ENCODE results near the gene RASA2.
"Not testable (repeated sequence)": the region's sequence is repeated elsewhere in the genome, so short reads cannot be mapped to it uniquely, and the experiment has no call there.

Gene RASA2

DNA sequence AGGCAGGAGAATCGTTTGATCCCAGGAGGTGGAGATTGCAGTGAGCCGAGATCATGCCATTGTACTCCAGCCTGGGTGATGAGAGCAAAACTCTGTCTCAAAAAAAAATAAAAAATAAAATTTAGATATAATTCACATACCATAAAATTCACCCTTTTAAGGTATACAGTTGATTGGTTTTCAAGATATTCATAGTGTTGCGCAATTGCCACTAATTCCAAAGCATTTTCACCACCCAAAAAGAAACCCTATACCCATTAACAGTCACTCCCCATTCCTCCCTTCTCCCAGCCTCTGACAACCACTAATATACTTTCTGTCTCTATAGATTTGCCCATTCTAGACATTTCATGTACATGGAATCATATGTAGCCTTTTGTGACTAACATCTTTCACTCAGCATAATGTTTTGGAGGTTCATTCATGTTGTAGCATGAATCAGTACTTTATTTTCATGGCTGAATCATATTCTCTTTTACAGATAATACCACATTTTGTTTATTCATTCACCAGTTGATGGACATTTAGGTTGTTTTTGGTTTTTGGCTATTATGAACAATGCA, 116.7 kb downstream of the RASA2 start:
- no peak for DNase-seq

DNA sequence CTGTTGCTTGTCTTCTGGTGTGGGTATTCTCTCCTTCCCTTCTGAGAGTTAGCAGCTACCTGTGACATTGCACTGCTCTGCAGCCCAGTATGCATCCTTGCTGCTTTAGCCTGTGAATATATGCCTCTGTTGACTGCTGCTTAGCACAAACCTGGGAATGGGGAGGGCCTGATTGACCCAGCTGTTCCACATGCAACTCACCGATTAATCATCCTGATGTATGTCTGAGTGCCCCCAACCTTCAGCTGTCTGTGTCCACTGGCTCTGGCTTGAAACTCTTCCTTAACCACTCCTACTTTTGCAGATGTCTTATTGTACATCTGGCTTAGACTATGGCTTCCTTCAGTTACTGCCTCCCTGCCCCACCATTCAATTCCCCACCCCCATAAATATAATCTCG, 119.1 kb downstream of the RASA2 start:
- DNase-seq: no peak

DNA sequence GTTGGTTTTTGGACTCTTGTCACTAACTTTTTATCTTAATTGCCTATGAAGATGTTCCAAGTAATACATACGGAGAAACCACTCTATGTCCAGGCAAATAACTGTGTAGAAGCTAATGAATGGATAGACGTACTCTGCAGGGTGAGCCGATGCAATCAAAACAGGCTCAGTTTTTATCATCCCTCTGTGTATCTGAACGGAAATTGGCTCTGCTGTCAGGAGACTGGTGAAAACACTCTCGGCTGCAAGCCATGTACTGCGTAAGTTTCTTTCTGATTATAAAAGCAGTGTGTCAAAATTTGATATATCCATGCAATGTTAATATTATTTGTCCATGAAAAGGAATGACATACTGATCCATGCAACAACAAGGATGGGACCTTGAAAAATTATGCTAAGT, 121.6 kb downstream of the RASA2 start:
- no peak for DNase-seq

DNA sequence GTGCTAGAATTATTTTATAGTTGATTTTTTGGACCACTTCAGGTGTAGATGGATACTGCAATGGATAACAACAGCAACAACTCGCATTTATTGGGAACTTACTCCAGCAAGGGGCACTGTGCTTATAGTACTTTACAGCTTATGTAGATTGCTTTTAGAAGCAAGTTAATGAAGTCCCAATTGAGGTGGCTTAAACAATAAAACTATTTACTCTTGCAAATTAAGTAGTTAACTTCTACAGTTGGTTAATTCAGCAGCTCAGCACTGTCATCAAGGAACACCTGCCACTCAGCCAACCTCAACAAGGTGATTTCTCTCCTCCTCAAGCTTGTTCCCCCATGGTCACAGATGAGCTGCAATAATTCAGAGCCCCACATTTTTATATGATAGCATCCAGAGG, 124.1 kb downstream of the RASA2 start:
- DNase-seq: no peak

DNA sequence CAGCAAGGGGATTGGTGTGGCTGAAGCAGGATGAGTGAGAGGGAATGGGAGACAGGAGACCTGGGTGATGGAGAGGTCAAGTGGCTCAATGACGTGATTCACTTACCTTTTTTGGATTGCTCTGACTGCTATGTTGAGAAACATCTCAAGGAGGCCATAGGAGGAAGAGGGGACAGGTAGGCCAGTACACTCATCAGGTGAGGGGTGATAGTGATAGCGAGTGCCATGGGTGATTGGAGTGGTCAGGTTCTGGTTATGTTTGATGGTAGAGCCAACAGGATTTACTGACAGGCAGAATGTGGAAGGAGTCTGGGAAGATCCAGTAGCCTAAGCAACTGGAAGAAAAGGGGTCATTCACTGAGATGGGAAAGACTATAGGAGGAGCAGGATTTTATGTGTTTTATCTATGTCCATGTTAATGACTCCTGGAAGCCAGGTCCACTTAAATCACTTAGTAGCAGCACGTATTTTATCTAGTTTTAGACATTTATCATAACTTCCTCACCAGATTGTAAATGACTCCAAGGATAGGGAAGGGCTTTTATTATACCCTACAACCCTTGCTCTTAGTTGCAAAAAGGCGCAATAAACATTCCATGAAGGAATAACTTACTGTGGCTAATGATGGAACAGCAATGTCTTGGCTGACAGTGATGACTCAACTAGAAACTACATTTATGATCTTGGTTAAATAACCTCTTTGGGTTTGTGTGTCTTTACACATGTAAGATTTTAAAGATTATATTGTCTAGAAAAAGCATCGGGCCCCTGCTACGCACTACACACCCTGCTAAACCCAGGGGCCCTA, 131.5 kb downstream of the RASA2 start:
- no peak for DNase-seq

DNA sequence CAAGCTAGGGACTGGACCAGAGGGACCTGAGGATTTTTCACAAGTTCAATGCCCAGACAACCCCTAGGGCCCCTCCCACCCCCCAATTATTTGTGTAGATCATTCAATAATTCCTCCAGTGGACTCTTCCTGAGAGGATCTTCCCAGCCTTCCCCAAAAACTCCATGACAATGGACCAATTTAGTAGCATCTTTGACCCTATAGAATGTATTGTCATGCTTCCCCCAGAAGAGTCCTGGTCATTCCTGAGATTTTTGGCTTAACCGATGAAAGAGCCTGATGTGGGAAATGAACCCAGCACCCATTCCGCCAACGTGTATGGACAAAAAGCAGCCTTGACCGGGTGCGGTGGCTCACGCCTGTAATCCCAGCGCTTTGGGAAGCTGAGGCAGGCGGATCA, 132.1 kb downstream of the RASA2 start:
- no peak for DNase-seq

DNA sequence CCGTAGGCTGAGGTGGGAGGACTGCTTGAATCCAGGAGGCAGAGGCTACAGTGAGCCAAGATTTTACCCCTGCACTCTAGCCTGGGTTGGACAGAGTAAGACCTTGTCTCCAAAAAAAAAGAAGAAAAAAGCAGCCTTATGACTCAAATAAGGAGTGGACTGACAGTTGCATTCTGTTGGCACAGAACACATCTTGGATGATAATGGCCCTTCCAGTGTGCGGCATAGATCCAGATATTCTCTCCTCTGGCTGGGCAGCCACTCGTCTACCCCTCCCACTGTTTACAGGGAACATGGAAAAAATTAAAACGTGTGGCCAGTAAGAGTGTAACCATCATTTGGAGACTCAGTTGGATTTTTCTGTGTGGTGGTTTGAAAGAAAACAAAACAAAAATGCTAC, 132.6 kb downstream of the RASA2 start:
- DNase-seq: no peak

DNA sequence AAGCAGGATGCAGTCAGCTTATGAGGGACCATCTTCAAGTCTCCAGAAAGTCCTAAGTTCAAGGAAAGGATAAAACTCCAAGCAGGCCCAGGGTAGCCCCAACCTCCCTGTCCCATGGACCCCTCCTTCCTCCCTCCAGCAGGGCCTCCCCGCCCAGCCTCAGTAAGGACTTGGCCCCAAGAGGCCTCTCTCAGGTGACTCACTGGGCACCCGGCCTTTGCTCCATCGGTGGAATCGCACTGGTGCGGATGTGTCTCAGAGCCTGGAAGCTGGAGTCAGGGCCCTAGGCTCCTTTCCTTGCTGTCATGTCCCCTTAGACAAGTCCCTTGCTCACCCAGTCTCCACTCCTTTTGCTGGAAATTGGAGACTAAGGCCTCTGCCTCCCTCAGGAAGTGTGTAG, 136.9 kb downstream of the RASA2 start:
- no peak for DNase-seq

DNA sequence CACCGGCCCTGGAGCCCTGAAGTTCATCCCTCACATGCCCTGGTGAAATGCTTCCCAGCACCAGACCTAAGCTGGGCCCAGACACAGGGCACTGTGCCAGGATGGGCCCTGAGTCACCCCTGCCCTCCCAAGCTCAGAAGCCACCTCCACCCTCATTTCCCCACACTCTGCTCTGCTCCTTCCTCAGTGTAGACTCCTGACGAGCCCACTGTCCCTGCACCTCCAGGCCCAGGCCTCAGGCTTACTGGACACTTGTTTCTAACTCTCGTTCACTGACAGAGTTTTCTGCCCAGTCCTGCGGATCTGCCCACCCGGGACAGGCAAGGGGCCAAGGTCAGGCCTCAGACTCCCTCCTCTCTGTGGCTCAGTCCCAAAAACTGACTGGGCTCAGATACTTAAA, 138.7 kb downstream of the RASA2 start:
- no peak for DNase-seq

DNA sequence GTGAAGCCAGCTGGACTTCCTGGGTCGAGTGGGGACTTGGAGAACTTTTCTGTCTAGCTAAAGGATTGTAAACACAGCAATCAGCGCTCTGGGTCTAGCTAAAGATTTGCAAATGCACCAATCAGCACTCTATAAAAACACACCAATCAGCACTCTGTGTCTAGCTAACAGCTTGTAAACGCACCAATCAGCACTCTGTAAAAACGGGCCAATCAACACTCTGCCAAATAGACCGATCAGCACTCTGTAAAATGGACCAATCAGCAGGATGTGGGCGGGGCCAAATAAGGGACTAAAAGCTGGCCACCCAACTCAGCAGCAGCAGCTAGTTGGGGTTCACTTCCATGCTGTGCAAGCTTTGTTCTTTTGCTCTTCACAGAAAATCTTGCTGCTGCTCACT, 141.5 kb downstream of the RASA2 start:
- not testable (repeated sequence) for DNase-seq

DNA sequence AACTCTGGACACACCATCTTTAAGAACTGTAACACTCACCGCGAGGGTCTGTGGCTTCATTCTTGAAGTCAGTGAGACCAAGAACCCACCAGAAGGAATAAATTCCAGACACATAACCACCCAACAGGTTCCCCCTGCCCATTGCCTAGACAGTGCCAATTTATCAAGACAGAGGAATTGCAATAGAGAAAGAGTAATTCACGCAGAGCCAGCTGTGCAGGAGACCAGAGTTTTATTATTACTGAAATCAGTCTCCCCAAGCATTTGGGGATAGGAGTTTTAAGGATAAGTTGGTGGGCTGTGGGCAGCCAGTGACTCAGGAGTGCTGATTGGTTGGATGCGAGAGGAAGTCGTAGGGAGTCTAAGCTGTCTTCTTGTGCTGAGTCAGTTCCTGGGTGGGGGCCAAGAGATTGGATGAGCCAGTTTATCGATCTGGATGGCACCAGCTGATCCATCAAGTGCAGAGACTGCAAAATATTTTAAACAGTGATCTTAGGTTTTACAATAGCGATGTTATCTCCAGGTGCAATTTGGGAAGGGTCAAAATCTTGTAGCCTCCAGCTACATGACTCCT, 142.1 kb downstream of the RASA2 start:
- not testable (repeated sequence) for DNase-seq

DNA sequence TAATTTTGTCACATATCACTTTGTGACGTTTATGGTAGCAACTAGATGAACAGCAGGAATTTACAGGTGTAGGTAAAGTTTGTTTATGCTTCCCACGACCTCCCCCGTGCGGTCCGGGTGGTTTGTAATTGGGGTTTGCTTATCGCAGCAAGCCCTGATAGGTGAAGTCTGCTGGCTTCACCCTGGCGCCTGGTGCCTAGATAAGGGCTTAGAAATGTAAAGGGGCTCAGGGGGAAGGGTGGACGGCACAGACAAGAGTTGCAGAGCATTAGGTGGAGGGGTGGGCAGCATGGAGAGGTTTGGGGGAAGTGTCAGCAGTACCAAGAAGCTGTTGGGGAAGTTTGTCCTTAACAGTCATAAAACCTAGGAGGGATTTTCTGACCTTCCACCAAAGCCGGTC, 143.1 kb downstream of the RASA2 start:
- DNase-seq: no peak

DNA sequence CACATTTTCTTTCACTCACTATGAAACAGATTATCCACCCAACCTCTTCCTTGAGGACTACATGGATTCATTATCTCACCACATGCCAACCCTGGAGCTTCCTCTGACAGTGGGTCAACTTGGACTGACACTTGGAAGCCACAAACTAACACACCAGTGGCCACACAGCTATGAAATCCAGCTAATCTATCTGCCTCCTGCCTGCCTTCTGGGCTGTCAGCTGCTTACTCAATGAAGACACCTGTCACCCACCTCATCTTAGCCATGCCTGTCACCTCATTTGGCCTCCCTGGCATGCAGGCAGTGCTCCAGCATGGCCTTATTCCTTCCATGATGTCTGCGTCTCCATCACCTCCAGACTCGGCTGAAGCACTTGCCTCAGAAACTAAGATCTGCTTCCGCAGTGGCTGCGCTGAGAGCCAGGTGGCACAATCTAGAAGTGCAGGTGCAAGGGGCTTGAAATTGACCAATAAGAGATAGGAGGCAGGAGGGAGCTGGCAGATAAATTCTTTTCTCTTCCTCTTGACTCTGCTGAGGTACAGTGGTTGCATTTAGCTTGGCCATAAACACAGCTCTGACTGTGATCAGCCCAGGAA, 146.1 kb downstream of the RASA2 start:
- no peak for DNase-seq

DNA sequence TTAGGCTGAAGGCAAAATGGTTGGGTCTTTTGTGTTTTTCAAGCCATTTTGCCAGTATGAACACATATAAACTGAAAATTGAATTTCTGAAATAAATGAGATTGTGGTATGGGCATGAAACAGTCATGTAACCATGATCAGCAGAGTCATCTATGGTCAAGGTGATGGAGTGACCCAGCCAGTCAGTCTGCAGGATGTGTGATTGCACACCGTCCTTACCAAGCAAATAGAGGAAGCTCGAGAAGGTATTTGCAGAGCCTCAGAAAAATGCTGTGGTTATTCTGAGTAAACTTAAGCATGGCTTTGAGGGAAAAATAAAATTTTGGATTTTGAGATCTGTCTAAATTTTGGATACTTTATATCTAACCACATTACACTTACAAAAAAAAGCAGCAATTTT, 155.4 kb downstream of the RASA2 start:
- DNase-seq: no peak

DNA sequence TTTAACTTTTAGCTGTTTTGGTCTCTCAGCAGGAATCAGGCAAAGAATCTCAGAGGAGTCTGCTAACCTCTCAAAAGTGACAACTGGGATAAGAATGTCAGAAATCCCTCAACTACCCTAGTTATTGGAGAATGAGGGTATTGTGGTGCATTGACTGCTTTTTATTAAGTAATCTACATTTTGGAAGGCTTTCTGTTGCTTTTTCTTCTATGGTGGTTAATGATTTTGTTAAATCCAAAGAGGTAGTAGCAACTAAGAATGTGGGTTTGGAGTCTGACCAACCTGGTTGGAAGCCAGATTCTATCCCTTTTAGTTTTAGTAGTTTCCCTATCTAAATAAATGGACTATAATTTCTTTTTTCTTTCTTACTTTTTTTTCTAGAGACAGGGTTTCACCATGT, 156.6 kb downstream of the RASA2 start:
- DNase-seq: no peak

DNA sequence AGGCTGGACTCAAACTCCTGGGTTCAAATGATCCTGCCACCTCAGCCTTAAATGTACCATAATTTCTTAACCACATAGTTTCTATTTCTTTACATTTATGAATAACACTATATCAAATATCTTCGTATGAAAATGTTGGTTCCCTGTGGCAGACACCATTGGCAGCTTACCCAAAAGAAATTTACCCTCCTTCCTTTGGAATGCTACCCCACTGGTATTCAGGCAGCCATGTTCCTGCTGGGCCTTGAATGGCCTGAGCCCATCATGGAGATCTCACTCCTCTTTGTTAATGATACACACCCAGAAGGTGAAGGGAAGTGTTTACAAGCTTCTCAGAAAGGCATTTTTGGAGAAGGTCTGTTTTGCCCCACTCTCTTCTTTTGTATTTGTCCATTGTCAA, 157.0 kb downstream of the RASA2 start:
- no peak for DNase-seq

DNA sequence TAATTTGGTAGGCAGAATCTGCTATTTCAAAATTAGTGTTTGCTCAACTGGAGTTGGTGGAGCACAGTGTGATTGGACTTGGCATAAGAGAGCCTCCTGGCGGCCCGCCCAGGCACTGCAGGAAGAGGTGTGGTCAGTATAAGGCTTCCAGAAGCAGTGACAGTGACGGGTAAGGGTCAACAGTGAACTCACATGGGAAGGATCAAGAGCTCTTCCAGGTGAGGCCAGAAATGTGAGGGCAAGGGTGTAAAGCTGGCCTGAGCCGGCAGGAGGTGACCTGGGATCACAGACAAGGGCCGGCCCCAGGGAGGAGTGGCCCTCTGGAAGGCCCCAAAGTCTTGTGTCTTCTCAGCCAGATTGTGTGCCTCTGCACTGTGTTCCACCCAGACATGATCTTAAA, 158.1 kb downstream of the RASA2 start:
- peak; percentile 42 for DNase-seq

DNA sequence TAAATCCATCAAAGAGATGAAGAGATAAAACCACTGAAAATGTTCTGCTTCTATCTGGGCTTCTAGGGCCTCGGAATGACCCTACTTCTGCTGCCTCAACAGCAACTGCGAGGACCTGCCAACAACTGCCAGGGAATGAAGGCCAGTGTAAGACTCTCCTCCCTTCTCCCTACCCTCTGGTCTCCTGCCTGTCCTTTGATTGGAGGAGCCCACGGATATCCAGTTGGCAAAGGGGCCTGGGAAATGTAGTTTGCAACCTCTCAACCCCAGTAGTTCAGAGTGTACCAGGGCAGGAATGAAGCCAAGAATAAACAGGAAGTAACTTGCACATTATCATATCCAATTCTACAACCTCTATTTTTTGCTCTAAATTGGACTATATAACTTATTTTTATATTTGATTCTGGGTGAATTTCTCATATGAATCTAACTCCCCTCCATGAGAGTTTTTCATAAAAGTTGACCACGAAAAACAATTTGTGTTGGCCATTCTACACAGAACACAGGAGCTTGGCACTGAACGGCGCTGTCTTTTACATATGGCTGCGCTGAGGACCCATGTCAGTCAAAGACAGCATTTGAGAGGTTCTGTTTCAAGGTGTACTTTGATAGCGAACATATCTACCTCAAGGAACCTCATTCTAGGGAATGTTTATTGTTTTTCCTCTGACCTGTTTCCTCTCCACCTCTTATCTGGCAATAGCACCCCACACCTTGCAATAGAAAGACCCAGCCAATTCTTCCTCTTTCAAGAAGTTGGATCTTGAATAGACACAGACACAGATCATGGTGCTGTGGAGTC, 160.1 kb downstream of the RASA2 start:
- DNase-seq: no peak

DNA sequence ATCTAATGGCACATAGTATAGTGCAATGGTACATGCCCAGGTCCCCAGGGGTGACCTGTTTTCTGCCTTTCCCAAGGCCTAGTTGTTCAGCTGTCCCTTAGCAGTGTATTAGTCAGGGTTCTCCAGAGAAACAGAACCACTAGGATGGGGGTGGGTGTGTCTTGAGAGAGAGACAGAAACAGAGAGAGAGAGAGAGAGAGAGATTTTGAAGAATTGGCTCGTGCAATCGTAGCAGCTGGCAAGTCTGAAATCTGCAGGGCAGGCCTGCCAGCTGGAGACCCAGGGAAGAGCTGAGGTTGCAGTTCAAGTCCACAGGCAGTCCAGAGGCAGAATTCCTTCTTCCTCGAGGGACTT, 160.7 kb downstream of the RASA2 start:
- no peak for DNase-seq

DNA sequence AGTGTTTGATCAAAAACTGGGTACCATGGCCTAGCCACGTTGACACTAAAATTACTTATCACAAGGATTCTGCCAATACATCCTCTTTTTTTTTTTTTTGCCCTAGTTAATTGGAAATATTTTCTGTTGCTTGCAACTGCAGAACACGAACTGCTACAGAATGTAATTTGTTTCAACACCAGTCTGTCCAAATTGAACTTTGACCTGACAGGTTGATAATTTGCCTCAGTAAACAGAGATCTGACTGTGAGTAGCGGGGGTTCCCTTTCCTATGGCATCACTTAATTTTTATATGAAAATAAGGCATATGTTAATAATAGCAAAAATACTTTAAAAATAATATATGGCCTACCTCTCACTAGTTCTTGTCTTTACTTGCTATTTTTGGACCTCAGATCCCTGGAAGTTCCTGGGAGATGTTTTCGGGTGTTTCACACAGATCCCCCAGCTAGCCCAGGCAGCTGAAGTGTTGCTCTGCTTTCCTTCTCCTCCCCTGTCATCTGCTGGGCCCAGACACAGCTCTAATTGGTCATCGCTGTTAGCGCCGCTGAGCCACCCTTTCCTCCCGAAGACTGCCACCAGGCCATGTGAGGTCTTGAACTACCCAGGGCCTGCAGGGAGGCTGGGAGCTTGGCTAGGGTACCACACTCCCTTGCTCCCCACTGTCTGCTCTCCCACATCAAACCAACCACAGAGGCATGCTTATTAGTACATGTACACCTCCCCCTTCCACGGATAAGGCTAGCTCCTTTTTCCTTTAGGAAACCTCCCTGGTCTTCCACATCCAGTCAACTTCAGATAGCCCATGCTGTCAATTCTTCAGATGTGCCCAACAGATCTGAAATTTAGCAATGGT, 161.5 kb downstream of the RASA2 start:
- DNase-seq: no peak

DNA sequence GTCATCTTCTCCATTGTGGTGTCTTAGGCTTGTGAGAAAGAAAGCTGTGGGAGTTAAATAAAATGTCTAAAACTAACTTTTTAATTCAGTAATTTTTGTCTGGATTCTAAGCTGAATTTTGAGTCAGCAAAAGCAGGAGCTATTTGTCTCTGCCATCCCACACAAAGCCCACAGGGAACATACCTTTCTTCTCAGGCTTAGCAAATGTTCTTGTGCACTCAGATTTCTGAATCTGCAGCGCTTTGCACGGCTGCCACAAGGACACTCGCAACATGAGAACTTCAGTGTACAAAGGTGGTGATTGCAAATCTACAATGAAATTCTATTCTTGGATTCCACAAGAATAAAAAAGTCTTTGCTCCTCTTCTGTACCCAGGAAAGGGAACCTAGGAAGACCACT, 163.0 kb downstream of the RASA2 start:
- no peak for DNase-seq

DNA sequence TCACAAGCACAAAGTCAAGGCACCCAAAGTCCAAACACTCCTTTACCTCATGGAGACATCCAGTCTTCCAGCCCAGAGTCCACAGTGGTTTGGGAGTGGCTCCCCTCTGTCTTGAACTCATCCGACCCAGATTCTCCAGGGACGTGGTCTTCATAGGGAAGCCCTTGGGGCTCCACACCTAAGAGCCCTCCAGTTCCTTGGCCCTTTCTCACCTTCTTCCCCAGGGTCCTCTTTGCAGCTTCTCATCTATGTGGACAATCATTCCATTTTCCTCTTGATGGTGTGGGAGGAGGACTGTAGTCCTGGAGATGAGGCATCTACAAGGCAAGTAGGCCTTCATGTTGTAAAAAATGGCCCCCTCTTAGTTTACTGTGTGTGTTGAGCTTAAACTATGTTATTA, 164.0 kb downstream of the RASA2 start:
- no peak for DNase-seq

DNA sequence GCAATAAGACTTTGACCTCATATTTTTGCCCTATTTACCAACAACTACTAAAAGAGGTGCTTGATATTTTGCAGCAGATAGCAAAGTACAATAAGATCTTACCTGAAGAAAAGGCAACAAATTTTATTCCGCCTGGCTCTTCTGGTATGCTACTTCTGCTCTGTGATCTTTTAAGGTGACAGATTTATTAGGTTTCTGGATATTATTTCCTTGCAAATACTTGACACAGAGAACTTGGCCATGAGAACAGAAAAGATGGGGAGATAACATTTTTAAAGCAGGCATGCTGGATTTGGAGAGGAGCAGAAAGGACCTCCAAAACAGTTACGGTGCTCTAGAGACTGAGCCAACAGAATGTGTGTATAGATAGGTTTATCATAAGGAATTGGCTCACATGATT, 164.6 kb downstream of the RASA2 start:
- DNase-seq: no peak

Measured in activated effector memory CD4-positive, alpha-beta T cell treated with Interleukin-2 at 50 U/mL for 16 hours (primary cell).